K562 (cell line): ENCODE results near the gene PCSK5. TPM values are rescaled to one million over a fixed set of nuclear protein-coding genes. Genes with fewer than 3 reads are reported as not detected.

Experiments
- ATAC-seq: fragments of 200-7000 bp; cut with Tn5 transposase; 3 replicates; pipeline ENCODE4 v1.9.1; 2020; ENCODE audit warnings: moderate library complexity
- BruUV-seq: library from RNA; stranded (reverse); fragments of 400-500 nt; replicated peaks from 2 replicates; lab custom pipeline; 2021; lab: Mats Ljungman, UMichigan
- CTCF ChIA-PET: fragments of 300-600 bp; formaldehyde crosslinking; extraction: SDS; loops from one replicate; lab custom pipeline; 2021; ENCODE audit warnings: low intra/inter-chr PET ratio; lab: Yijun Ruan, JAX
- POLR2A ChIA-PET: fragments of 300-600, 350-650 bp; sonication (Branson Sonifier 250); formaldehyde crosslinking; extraction: SDS; loops from one replicate; lab custom pipeline; 2021; ENCODE audit warnings: antibody characterized with exemption, inconsistent platforms; lab: Yijun Ruan, JAX
- DNase-seq, 4 experiments: peaks; one replicate each; pipeline versions ENCODE4 v3.0.0 to v3.0.0-alpha.2; 2011 to 2018; ENCODE audit warnings: low spot score in 3 of 4, mixed read lengths in 3 of 4; ENCODE audit errors: extremely low read depth in 1 of 4
- FAIRE-seq: peaks from 2 replicates; lab custom pipeline; 2011; peaks lifted over from hg19 to GRCh38; lab: Jason Lieb, UNC
- H2AFZ ChIP-seq: 2 replicates; pipeline ENCODE4 v1.6.0; 2011; ENCODE audit warnings: low read depth, low read length, control low read depth, inconsistent platforms
- H3K27ac ChIP-seq: fragments of 200-600 bp; 3 replicates; pipeline ENCODE4 v1.8.0; 2011; ENCODE audit warnings: low read depth, mild to moderate bottlenecking, control low read depth, inconsistent platforms, low read length, moderate library complexity, mixed read lengths; ENCODE audit errors: extremely low read depth
- H3K27me3 ChIP-seq, 2 experiments: fragments of 300-600 bp in 1 of 2; 2 replicates in 1 of 2; 3 replicates in 1 of 2; pipeline versions ENCODE4 v1.6.0 to v1.8.0; 2011; ENCODE audit warnings: inconsistent platforms in 2 of 2, low read length in 2 of 2, mild to moderate bottlenecking in 1 of 2, mixed read lengths in 1 of 2, moderate library complexity in 1 of 2; ENCODE audit not compliant: control insufficient read depth in 2 of 2, insufficient read depth in 2 of 2
- H3K36me3 ChIP-seq: fragments of 300-600 bp; 3 replicates; pipeline ENCODE4 v1.8.0; 2011; ENCODE audit warnings: mild to moderate bottlenecking, low read length, inconsistent platforms; ENCODE audit not compliant: control insufficient read depth, insufficient read depth
- H3K4me1 ChIP-seq, 2 experiments: fragments of 200-600 bp in 1 of 2; replicated peaks in 1 of 2; 2 replicates in 1 of 2; 3 replicates in 1 of 2; pipeline versions ENCODE4 v1.5.1 to v1.8.0; 2011; ENCODE audit warnings: inconsistent platforms in 2 of 2, low read length in 2 of 2, mild to moderate bottlenecking in 1 of 2, mixed read lengths in 1 of 2, moderate library complexity in 1 of 2; ENCODE audit not compliant: control insufficient read depth in 2 of 2, insufficient read depth in 2 of 2
- H3K4me2 ChIP-seq: 2 replicates; pipeline ENCODE4 v1.6.1; 2011; ENCODE audit warnings: low read length, control low read depth, inconsistent platforms, mixed read lengths; ENCODE audit not compliant: insufficient read depth
- H3K4me3 ChIP-seq: fragments of 200-600 bp; sonication (generic), shearing (Covaris generic); 2 replicates; pipeline ENCODE4 v1.5.1; 2016; ENCODE audit warnings: control low read depth, inconsistent platforms
- H3K79me2 ChIP-seq: fragments of 200-600 bp; 3 replicates; pipeline ENCODE4 v1.8.0; 2011; ENCODE audit warnings: low read length, inconsistent platforms; ENCODE audit not compliant: control insufficient read depth, insufficient read depth
- H3K9ac ChIP-seq, 2 experiments: 2 replicates each; pipeline versions ENCODE4 v1.6.0 to v1.6.1; 2011; ENCODE audit warnings: low read depth in 2 of 2, low read length in 2 of 2, control low read depth in 1 of 2, inconsistent platforms in 1 of 2, mild to moderate bottlenecking in 1 of 2, mixed read lengths in 1 of 2; ENCODE audit not compliant: insufficient read depth in 1 of 2
- H3K9me1 ChIP-seq: one replicate; pipeline ENCODE4 v1.6.0; 2011; ENCODE audit warnings: inconsistent platforms, mild to moderate bottlenecking, low read length, moderate library complexity; ENCODE audit not compliant: control insufficient read depth, insufficient read depth
- H3K9me3 ChIP-seq: replicated peaks from 2 replicates; pipeline ENCODE4 v1.5.1; 2011; ENCODE audit warnings: low read depth, low read length, inconsistent platforms; ENCODE audit not compliant: control insufficient read depth, insufficient read depth
- H4K20me1 ChIP-seq: replicated peaks from 2 replicates; pipeline ENCODE4 v1.6.1; 2011; ENCODE audit warnings: low read length, inconsistent platforms, mixed read lengths; ENCODE audit not compliant: control insufficient read depth, insufficient read depth
- NFE2 ChIP-seq: IDR thresholded peaks from 2 replicates; pipeline ENCODE4 v1.6.1; 2014; ENCODE audit warnings: antibody characterized with exemption, low read depth
- NR2C1 ChIP-seq, 2 experiments: fragments of 450-650 bp; IDR thresholded peaks; 2 replicates each; pipeline ENCODE4 v1.6.1; 2017; ENCODE audit warnings: mild to moderate bottlenecking in 2 of 2, antibody characterized with exemption in 1 of 2, inconsistent platforms in 1 of 2, missing compliant biosample characterization in 1 of 2, missing genetic modification characterization in 1 of 2
- PCBP1 ChIP-seq: fragments of 200-400 bp; formaldehyde crosslinking; IDR thresholded peaks from 2 replicates; pipeline ENCODE4 v1.6.1; 2018; ENCODE audit warnings: mild to moderate bottlenecking, low read depth, low read length; ENCODE audit not compliant: poor library complexity, severe bottlenecking
- PHF20 ChIP-seq: fragments of 450-650 bp; IDR thresholded peaks from 2 replicates; pipeline ENCODE4 v1.6.1; 2018; ENCODE audit not compliant: partially characterized antibody
- RFX7 ChIP-seq: fragments of 250-450 bp; sonication (Bioruptor Pico); IDR thresholded peaks from 2 replicates; pipeline ENCODE4 v1.5.1; 2021; ENCODE audit warnings: mild to moderate bottlenecking
- SP1 ChIP-seq: sonication (generic); formaldehyde crosslinking; IDR thresholded peaks from 2 replicates; pipeline ENCODE4 v1.8.1; 2022; ENCODE audit warnings: mild to moderate bottlenecking, missing genetic modification reagents
- TSHZ1 ChIP-seq: fragments of 250-450 bp; sonication (Bioruptor Pico); IDR thresholded peaks from 2 replicates; pipeline ENCODE4 v1.4.0; 2020; ENCODE audit warnings: mild to moderate bottlenecking, moderate library complexity
- ZBTB11 ChIP-seq, 3 experiments: fragments of 200-800 bp in 1 of 3; fragments of 250-450 bp in 1 of 3; fragments of 450-650 bp in 1 of 3; sonication (Bioruptor Pico) in 1 of 3; sonication (Bioruptor generic) in 1 of 3; formaldehyde crosslinking in 1 of 3; IDR thresholded peaks; 2 replicates each; pipeline versions ENCODE4 v1.6.1 to v1.8.0; 2016 to 2022; ENCODE audit warnings: mild to moderate bottlenecking in 2 of 3, missing genetic modification characterization in 2 of 3, missing compliant biosample characterization in 1 of 3, moderate library complexity in 1 of 3
- ZBTB49 ChIP-seq: sonication (generic); formaldehyde crosslinking; IDR thresholded peaks from 2 replicates; pipeline ENCODE4 v1.8.0; 2022; ENCODE audit warnings: missing genetic modification reagents, mild to moderate bottlenecking, borderline replicate concordance
- ZNF717 ChIP-seq: fragments of 250-450 bp; sonication (Bioruptor Pico); IDR thresholded peaks from 2 replicates; pipeline ENCODE4 v1.5.0; 2021
- WGBS: fragments of 100-300 bp; shearing (Covaris generic); methylation state at CpG from one replicate; pipeline ENCODE4 v1.1.6; 2016; ENCODE audit warnings: low coverage, mixed read lengths; ENCODE audit not compliant: insufficient coverage; ENCODE audit errors: missing lambda C conversion rate; 5-methylcytosine and 5-hydroxymethylcytosine counted together
- in situ Hi-C: fragments of 300-500 bp; cut with MboI; formaldehyde crosslinking; loops from 4 replicates; pipeline ENCODE4 v1.15.0; 2018; ENCODE audit warnings: inconsistent platforms, mixed read lengths
- intact Hi-C: fragments of 100-400 bp; cut with micrococcal nuclease; formaldehyde crosslinking; loops from 2 replicates; pipeline ENCODE4 v1.14.2; 2022
- polyA plus RNA-seq, 8 experiments: library from polyadenylated mRNA; depleted of rRNA in 4 of 8; stranded (reverse) in 5 of 8; unstranded in 3 of 8; fragments of >200 nt; fragmentation: Nextera tagmentation in 2 of 8; fragmentation: Illumina TruSeq in 1 of 8; extraction: Ambion mirVana in 2 of 8; extraction: Trizol in 1 of 8; gene quantifications; 2 replicates each; pipeline versions ENCODE4 v1.2.1 to v1.2.3, GENCODE V29; 2011 to 2014; ENCODE audit warnings: inconsistent platforms in 1 of 8, missing spikeins in 1 of 8
- total RNA-seq, 7 experiments: library from RNA; depleted of rRNA in 6 of 7; stranded (reverse); fragments of >200 nt in 6 of 7; fragmentation: Illumina TruSeq in 2 of 7; extraction: Trizol in 2 of 7; gene quantifications; 2 replicates each; pipeline versions ENCODE4 v1.2.1 to v1.2.3, GENCODE V29; 2011 to 2021; ENCODE audit warnings: low replicate concordance in 1 of 7
- TF ChIP-seq, protein P1 (sequence below): fragments of 450-650 bp; IDR thresholded peaks from 2 replicates; pipeline ENCODE4 v1.6.1; 2016

PCSK5 gene
- total and polyA plus RNA-seq, 9 of the 15 experiments (the other 6 are each of a cell fraction or from before 2014, with no cell fraction given) = not detected

DNA sequence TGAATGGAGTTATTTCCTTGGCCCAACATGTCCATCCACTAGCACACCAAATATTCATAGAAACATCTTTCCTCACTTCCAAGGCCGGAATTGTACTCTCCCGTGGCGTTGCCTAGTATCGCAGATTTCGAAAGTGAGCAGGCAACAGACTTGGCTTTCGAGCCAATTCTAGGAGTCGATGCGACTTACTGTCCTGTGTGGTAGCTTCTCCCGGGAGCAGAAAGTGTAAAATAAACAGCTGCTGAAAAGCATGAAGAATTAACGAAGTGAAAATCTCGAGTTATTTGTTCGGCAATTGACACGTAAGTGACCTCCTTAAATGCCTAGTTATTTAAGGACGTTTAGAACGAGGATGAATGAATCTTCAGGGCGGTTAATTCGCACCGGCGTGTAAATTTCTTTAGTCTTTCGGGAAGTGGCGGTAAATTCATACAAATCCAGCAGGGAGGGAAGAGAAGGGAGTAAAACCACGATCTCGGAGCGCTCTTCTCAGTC is 449 bp upstream of the PCSK5 start:
- Histone ChIP-seq H3K9ac (no peak overlapping the region), H2AFZ (0 out of 2 replicates have a peak overlapping the region, but pooled peaks have one; percentile 63), H3K4me3 (no peak overlapping the region), H3K27ac (no peak overlapping the region), H4K20me1 (no peaks in the 10 kb centered on the region), H3K36me3 (no peaks in the 10 kb centered on the region), H3K27me3 (peaks cover 0 to 24% of the 10 kb centered on the region in 2 experiments; a peak in 2 of 5 replicates), H3K4me1 (peaks cover 0 to 11% of the 10 kb centered on the region in 2 experiments; a peak in 2 of 5 replicates), H3K9me3 (no peaks in the 10 kb centered on the region), H3K9me1 (no peaks in the 10 kb centered on the region), H3K79me2 (no peaks in the 10 kb centered on the region), H3K4me2 (peak overlapping the region; percentile 18; the same call in 1 of the 2 replicates)
- BruUV-seq = no TSS peak
- in situ Hi-C loops (no loop called here), intact Hi-C loops (no loop called here)
- no peak for FAIRE-seq
- 6% methylated on average over 22 of the region's 24 CpGs for WGBS
- no peak for DNase-seq
- ATAC-seq = 0 out of 3 replicates have a peak, but pooled peaks have one; percentile 35
- CTCF ChIA-PET = no interaction called here
- POLR2A ChIA-PET = no interaction called here
- TF ChIP-seq ZNF717 (CRISPR knock-in tag) = no peak
- TF ChIP-seq PCBP1 = no peak
- TF ChIP-seq, protein P1, sequence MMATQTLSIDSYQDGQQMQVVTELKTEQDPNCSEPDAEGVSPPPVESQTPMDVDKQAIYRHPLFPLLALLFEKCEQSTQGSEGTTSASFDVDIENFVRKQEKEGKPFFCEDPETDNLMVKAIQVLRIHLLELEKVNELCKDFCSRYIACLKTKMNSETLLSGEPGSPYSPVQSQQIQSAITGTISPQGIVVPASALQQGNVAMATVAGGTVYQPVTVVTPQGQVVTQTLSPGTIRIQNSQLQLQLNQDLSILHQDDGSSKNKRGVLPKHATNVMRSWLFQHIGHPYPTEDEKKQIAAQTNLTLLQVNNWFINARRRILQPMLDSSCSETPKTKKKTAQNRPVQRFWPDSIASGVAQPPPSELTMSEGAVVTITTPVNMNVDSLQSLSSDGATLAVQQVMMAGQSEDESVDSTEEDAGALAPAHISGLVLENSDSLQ = no peak
- TF ChIP-seq ZBTB49 (CRISPR knock-in tag) = no peak
- no peak for TF ChIP-seq ZBTB11 (CRISPR knock-in tag; IDR thresholded peaks at IDR 0.05)
- no peak for TF ChIP-seq TSHZ1
- no peak for TF ChIP-seq NR2C1 (IDR thresholded peaks at IDR 0.05)
- TF ChIP-seq NR2C1 (tag; IDR thresholded peaks at IDR 0.05) = no peak
- TF ChIP-seq RFX7 (CRISPR knock-in tag) = no peak
- no peak for TF ChIP-seq PHF20
- no peak for TF ChIP-seq NFE2
- TF ChIP-seq SP1 (CRISPR knock-in tag) = no peak
